ENCODE measurements around the gene FHAD1.

Gene FHAD1

GRCh38 chr1:15400627-15401026 lies 153.6 kb downstream of the FHAD1 start:
- DNase-seq (ENCODE audit: low read depth), result no peak

- DNase-seq (ENCODE audit: low read depth), result no peak
These were observed 154.5 kb downstream of the FHAD1 start for GRCh38 chr1:15401391-15402055.

DNA sequence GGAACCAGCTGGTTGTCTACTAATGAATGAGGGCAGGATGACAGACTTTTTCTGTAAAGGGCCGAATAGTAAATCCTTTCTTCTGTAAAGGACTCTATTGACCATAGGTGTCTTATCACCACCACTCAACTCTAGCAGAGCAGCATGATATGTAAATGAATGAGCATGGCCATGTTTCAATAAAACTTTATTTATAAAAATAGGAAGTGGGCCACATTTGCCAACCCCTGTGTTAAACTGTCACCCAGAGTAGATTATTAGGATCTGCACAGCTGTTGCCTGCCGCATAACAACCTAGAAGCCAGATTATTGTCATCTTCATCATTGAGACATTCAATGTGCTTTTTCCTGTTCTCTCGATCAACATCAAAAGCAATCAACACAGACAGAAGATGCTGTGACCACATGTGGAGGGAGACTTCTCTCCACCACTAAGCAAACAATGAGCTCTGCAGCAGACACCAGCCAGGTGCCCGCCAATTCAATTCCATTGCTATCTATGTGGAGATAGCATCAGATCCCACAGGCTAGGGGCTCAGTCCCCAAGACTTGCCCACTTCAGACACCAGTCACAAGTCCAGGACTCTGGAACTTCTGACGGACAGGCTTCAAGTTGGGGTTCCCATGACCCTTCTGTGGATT lies 155.9 kb downstream of the FHAD1 start:
- DNase-seq (ENCODE audit: low read depth), result no peak

DNA sequence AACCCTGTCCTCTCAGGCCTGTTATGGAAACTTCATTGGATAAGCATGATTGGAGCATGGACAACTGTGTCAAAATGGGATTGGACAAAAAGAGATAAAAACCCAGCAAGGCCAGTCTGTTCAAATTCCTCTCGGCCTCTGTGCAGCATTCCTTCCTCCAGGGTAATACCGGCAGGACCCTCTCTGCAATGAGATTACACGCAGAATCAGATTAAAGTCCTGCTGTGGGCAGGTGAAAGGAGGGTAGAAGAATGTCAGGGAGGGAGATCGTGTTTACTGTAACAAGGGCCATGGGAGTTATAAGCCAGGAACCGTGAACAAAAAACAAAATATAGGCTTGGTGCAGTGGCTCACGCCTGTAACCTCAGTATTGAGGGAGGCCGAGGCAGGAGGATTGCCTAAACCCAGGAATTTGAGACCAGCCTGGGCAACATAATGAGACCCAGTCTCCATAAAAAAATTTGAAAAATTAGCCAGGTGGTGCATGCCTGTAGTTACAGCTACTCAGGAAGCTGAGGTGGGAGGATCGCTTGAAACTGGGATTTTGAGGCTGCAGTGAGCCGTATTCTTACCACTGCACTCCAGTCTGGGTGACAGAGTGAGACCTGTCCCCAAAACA lies 157.0 kb downstream of the FHAD1 start:
- DNase-seq (ENCODE audit: low read depth), result no peak

- DNase-seq (ENCODE audit: low read depth), result no peak
These were observed 158.3 kb downstream of the FHAD1 start for GRCh38 chr1:15405106-15405850.

DNA sequence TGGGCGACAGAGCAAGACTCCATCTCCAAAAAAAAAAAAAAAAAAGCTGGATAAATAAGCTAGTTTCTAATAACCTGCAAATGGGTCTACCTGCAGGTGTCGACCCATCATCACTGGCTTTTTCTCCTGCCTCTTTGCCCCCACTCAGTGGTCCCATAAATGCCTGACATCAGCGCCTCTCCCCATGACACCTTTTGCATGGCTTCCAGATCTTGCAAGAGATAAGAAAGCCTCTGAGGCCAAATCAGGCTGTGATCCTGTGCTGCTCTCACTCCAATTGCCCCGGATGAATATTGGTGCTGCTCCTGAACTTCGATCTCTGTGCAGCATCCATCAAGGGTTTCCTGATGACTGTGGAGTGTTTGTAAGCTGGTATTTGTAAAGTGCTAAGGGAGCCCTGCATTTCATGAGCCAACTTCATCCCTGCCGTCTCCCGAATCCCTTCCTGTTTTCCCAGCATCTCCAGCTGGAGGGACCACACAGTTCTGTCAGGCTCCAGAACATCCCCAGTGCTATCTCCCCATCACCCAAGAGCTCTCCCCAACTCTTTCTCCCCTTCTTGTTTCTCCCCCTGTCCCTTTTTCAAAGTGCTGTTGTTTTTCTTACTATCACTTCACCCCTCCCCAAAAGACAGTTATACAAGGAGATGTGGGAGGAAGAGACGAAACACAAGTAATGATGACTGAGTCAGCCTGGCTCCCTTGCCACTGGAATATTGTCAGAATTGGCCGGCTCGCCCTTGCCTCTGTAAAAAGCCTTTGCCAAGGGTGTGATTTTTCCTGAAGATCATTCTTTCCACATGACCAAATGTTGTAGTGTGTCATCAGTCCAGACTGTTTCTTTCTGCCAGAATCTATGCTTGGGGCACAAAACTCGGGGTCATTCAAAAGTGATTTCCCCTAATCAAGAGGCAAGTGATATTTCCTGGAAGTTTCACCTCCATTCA lies 159.9 kb downstream of the FHAD1 start:
- DNase-seq (ENCODE audit: low read depth), result no peak

DNA sequence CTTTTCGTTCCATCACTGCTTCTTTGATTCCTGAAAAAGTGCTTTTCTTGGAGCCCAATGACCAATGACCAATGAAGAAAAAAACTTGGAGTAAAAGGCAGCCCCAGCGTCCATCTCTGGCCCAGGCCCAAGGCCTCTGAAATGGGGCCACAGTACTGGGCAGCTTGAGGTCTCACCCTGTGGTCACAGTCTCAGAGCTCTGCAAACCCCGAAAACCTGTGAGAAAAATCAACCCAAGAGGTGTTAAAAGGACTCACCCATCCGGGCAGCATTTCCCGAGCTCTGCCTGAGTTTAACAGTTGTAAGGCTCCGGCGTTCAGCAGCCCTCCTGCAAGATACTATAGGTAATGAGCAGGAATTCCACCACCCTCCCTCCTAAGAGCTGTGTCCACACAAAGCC lies 160.6 kb downstream of the FHAD1 start:
- no peak for DNase-seq (ENCODE audit: low read depth)

GRCh38 chr1:15408890-15409387 lies 161.9 kb downstream of the FHAD1 start:
- DNase-seq (ENCODE audit: low read depth), result no peak

DNA sequence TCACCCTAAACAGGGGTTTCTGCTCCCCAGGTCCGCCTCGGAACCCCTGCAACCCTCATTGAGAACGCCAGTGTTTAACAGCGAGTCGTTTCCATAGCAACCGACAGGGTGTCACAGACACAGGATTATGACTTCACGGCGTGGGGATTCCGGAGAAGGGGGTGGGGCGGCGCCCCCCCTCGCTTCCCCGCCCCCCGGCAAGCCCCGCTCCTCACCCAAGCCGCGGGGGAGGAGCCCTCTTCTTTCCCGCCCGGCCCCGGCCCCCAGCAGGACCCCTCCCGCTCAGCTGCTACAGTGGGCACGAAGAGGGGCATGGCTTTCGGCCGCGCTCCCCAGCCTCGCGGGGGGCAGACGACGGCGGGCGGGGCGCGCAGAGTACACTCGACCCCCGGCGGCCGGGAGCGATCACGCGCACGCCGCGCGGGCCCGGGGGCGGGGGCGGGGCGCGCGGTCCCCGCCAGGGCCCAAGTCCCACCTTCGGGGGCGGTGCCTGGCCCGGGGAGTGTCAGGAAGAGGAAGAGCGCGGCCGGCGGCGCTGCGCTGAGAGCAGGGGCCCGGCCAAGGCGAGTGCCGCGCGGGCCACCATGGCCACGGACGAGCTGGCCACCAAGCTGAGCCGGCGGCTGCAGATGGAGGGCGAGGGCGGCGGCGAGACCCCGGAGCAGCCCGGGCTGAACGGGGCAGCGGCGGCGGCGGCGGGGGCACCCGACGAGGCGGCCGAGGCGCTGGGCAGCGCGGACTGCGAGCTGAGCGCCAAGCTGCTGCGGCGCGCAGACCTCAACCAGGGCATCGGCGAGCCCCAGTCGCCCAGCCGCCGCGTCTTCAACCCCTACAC lies 162.6 kb downstream of the FHAD1 start, which contains the start of gene EFHD2:
EFHD2 (plus strand) TSS at position 501 of the 835 bp plus-strand sequence; CDS start at position 585, 84 bp downstream.
- peak; percentile 78 for DNase-seq (ENCODE audit: low read depth)

DNA sequence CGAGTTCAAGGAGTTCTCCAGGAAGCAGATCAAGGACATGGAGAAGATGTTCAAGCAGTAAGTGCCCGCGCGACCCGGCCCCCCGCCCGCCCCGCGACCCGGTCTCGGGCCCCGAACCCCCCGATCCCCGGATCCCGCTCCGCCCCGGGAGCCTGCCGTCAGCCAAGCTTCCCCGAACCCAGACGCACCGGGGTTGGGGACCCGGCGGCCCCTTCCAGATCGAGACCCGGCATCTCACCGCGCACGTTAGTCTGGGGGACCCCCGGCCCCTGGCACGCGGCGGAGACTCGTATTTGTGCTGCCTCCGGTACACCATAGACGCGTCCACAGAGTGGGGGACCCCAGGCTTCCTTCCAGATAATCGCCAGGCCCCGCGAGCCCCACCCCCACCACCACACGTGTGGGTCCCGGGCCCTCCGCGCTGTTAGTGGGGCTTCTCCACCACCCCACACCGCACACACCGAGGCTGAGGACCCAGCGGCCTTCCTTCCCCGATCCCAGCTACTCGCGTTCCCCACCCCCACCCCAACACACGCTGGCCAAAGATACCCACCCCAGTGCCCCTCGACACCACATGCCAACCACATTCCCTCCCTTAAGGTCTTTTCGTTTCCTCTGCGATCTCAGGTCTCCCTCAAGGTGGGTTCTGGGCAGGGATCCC lies 163.3 kb downstream of the FHAD1 start:
- DNase-seq (ENCODE audit: low read depth), result no peak

GRCh38 chr1:15410884-15411245 lies 163.8 kb downstream of the FHAD1 start:
- no peak for DNase-seq (ENCODE audit: low read depth)

DNA sequence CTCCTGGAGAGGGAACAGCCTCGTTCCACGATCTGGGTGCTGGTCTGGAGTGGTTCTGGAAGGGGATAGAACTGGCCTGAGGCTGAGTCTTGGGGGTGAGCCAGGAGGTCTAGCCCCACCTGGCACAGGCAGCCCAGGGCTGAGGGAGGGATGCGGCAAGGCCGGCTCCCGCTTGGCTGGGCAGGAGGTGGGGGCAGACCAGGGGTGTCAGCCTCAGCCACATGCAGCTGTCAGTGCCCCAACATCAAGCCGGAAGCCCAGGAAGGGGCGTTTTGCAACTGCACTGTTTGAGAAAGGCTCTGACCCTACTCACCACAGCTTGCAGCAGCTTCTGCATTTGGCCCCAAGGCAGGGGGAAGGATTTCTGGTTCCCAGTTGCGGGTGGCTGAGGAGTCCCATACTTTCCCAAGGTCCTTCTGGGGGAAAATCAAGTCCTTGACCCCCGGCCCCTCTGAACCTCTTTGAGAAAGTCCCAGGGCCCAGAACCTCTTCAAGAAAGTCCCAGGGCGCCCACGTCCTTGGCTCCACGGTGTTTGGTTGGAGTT lies 164.6 kb downstream of the FHAD1 start:
- peak; percentile 43 for DNase-seq (ENCODE audit: low read depth)

- DNase-seq (ENCODE audit: low read depth), result peak; percentile 39
These were observed 165.3 kb downstream of the FHAD1 start for GRCh38 chr1:15412175-15412800.

GRCh38 chr1:15412843-15413242 lies 165.8 kb downstream of the FHAD1 start:
- DNase-seq (ENCODE audit: low read depth), result no peak

GRCh38 chr1:15413563-15414444 lies 166.8 kb downstream of the FHAD1 start:
- DNase-seq (ENCODE audit: low read depth), result no peak

GRCh38 chr1:15414445-15414983 lies 167.5 kb downstream of the FHAD1 start:
- DNase-seq (ENCODE audit: low read depth), result no peak

DNA sequence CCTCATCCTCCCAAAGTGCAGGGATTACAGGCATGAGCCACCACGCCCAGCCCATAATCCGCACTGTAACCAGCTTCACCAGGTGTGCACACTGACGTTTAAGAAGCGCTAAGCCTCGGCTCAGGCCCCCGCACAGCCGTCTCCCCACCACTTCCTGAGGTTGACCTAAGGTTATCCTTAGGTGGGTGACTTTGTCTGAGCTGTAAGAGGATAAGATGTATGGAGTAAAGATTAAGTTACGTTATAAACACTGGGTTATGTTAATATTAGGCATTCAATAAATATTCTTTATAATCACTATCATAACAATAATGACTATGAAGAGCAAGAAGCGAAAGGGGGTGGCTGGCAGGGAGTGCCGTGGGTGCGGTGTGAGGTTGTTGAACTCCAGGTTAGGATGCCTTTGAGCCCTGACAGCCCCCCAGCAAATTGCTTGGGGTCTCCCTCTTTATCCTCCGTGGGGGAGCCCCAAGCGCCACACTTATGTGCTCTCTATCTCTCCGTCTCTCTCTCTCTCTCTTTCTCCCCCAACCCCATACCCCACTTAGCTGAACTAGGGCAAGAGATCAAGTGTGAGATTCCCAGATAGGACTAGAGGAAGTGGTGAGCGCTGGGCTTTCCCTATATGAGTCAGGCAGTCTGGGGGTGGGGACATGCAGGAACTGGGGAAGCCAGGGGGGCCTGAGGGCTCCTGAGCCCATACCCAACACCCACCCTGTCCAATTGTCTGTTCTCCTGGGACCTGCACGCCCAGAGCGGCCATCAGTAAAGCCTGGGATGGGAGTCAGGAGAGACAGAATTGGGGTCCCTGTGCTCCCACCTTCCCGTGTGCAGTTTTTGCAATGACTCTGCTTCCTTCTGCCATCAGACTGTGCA lies 170.3 kb downstream of the FHAD1 start:
- peak; percentile 55 for DNase-seq (ENCODE audit: low read depth)

Measured in activated gamma-delta T cell treated with anti-CD3 and anti-CD28 coated beads, Interleukin-2, amount 50 U/mL, for 16 hours (primary cell).